ENCODE results near the gene GDF15. TPM values are rescaled to one million over a fixed set of nuclear protein-coding genes. Genes with fewer than 3 reads are reported as not detected.

The GDF15 gene, protein sequence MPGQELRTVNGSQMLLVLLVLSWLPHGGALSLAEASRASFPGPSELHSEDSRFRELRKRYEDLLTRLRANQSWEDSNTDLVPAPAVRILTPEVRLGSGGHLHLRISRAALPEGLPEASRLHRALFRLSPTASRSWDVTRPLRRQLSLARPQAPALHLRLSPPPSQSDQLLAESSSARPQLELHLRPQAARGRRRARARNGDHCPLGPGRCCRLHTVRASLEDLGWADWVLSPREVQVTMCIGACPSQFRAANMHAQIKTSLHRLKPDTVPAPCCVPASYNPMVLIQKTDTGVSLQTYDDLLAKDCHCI
- total RNA-seq (2022; extraction: Qiagen RNA extraction), result 10.6 to 23.6 TPM (median 18.0 TPM) in 5 replicates

DNA sequence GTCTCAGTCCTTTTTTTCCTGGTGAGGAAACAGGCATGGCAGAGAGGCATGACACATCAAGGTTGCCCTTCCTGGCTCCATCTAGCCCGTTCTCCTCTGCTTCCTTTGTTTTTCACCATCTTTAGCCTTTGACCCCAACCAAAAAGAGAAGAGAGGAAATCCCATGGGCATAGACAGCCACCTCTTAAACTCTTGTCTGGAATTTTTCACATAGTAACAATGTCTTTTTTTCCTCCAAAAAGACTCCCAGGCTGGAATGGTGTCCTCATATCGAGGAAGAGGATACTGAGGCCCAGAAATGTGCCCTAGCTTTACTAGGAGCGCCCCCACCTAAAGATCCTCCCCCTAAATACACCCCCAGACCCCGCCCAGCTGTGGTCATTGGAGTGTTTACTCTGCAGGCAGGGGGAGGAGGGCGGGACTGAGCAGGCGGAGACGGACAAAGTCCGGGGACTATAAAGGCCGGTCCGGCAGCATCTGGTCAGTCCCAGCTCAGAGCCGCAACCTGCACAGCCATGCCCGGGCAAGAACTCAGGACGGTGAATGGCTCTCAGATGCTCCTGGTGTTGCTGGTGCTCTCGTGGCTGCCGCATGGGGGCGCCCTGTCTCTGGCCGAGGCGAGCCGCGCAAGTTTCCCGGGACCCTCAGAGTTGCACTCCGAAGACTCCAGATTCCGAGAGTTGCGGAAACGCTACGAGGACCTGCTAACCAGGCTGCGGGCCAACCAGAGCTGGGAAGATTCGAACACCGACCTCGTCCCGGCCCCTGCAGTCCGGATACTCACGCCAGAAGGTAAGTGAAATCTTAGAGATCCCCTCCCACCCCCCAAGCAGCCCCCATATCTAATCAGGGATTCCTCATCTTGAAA, at the start of gene GDF15:
Gene GDF15 (plus strand): TSS at position 484 of the 868 bp plus-strand sequence. CDS start 32 bp downstream, at position 516.

DNA sequence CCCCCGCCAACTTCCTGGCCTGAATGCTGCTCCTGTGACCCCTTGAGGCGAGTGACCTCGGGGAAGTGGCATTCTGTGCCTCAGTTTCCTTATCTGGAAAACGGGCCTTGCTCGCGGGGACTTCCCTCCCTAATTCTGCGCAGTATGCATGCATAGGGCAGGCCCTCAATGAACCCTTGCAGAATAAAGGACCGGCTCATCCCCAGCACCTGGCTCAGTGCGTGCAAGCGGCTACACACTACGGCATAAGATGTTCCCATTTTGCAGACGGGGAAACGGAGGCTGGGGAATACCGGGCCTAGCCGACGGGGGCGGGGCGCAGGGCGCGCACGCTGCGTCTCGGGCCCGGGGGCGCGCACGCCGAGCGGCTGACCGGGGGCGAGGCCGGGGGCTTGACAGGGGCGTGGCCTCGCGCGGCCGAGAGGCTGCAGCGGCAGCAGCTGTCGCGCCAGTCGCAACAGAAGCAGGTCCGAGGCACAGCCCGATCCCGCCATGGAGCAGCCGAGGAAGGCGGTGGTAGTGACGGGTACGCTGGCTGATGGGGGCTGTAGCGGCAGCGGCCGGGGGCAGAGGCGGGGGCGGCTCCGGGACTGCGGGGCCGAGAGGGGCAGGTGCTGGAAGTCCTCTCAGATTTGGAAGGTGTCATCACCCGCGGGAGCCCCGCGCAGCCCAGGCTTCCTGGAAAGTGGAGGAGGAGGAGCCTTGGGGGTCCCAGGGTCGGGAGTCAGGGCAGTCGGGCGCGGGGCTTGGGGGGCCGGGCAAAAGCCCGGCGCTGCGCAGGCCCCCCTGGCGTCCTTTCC, 45.6 kb upstream of the GDF15 start, which contains the start of gene PGPEP1:
Gene PGPEP1 (plus strand): TSS at position 409 of the 800 bp plus-strand sequence. CDS start 84 bp downstream, at position 493.

DNA sequence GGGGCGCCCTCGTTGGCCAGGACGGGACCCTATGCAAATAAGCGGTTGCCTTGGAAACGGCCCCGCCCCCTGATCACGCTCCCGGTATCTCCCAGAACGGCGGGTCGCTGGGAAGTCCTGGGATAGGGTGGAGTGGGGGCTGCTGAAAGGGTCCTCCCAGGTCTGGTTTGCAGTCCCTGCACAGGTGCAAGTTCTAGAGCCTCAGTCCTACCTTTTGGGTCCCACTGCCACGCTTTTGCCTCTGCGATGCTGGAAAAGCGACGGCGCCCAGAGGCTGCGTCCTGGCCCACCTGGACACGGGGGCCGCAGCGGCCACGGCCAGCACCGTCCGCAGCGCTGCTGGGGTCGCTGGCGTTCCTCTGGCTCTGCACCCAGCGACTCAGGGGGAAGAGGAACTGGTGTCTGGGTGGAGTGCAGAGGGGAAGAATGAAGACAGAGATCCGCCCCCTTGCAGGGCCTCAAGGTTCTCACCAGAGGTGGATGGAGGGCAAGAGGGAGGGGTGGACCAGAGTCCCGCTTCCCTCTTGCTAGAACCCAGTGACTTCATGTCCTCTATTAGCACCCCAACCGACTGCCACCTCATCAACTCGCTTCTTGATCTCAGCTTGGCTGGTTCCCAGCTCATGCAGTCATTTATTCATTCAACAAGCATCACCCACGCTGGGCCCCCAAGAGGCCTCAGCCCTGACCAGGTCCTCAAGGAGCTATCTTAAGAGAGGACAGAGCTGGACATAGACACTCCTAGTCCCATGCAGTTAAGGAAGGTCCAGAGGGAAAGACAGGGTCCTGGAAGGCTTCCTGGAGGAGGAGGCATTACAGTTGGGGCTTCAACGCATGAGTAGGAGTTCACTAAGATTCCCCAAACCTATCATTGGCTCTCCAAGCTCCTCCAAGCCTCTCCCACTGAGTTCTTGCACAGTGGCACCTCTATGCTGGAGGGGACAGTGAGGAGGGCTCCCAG, 11.6 kb downstream of the GDF15 start, which contains the start of gene LRRC25:
Gene LRRC25 (minus strand): TSS at position 381 of the 961 bp plus-strand sequence. CDS start 659 bp downstream, outside the sequence.

DNA sequence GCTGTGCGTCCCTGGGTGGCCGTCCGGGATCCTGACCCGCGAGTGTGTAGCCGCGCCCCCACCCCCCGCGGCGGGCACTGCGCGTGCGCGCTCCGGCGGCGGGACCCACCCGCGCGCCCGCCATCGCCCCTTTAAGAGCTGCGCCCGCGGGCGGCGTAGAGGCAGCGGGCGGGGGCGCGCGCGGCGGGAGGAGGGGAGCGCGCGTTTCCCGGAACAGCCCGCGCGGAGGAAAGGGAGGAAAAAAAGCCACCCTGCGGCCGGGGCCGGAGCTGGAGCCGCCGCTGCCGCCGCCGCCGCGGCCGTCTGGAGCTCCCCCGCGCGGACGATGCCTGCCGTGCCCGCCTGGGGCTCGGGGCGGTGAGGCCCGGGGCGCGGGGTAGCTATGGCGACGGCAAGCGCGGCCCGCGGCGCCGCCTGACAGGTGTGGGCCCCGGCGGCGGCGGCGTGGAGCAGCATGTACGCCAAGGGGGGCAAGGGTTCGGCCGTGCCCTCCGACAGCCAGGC, 33.3 kb downstream of the GDF15 start, which contains the start of gene SSBP4:
Gene SSBP4 (plus strand): TSS at position 204 of the 504 bp plus-strand sequence. CDS start 251 bp downstream, at position 455.

DNA sequence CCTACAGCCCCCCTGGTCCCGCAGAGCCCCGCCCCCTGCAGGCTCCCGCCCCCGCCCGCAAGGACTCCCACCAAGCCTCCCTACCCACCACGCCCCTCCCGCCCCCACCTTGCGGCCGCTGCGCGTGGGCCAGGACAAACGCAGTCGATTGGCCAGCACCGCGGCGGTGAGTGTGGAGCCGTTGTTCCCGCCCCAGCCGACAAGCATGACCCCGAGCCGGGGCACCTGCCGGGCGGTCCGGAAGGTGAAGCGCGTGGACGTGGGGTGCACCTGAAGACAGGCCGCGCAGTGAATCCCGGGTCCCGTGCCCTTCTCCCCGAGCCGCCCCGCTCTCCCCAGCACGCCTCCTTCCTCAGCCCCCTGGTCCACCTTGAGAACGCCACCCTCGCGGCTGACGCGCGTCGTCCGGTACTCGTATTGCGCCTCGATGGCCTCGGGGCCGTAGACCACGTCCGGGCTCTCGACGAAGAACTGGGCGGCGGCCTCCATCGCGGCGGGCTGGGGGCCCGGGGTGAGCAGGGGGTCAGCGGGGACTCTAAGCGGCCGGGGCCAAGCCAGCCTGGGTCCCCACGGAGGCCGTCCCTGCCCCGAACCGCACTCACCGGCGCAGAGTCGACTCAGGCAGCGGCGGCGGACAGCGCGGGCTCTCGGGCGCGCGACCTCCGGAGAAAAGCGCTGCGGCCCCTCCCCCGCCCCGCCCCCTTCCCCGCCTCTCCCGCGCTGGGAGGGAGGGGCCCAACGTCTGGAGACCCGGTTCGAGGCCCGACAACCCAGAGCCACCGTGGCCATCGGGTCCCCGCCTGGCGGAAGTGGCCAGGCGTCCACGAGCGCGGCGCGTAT, 51.8 kb downstream of the GDF15 start, which contains the start of gene ISYNA1:
Gene ISYNA1 (minus strand): TSS at position 643 of the 840 bp plus-strand sequence. CDS start 154 bp downstream, at position 489.

Other genes with a start within 250 kb of the GDF15 start
- gene PIK3R2, start 233.0 kb upstream of the GDF15 start, total RNA-seq (2022; extraction: Qiagen RNA extraction), result 5.4 to 11.7 TPM (median 10.6 TPM) in 5 replicates
- gene IFI30, start 212.3 kb upstream of the GDF15 start, total RNA-seq (2022; extraction: Qiagen RNA extraction), result 11.7 to 19.6 TPM (median 14.7 TPM) in 5 replicates
- gene MPV17L2, start 192.9 kb upstream of the GDF15 start, total RNA-seq (2022; extraction: Qiagen RNA extraction), result 7.9 to 12.4 TPM (median 12.0 TPM) in 5 replicates
- gene RAB3A, start 182.1 kb upstream of the GDF15 start, total RNA-seq (2022; extraction: Qiagen RNA extraction), result 0.46 to 0.72 TPM (median 0.55 TPM) in 5 replicates
- 0.21 to 0.44 TPM (median 0.27 TPM) in 5 replicates for gene PDE4C, start 159.7 kb upstream of the GDF15 start, total RNA-seq (2022; extraction: Qiagen RNA extraction)
- 0.62 to 0.92 TPM (median 0.81 TPM) in 5 replicates for gene IQCN, start 111.7 kb upstream of the GDF15 start, total RNA-seq (2022; extraction: Qiagen RNA extraction)
- 24.1 to 51.7 TPM (median 47.6 TPM) in 5 replicates for gene JUND, start 104.5 kb upstream of the GDF15 start, total RNA-seq (2022; extraction: Qiagen RNA extraction)
- gene LSM4, start 63.1 kb upstream of the GDF15 start, total RNA-seq (2022; extraction: Qiagen RNA extraction), result 220 to 252 TPM (median 232 TPM) in 5 replicates
- 1.8 to 2.8 TPM (median 2.2 TPM) in 5 replicates for gene PGPEP1, start 45.6 kb upstream of the GDF15 start, total RNA-seq (2022; extraction: Qiagen RNA extraction)
- 0.06 TPM in 1 of 5 replicates, not detected in the others for gene LRRC25, start 11.5 kb downstream of the GDF15 start, total RNA-seq (2022; extraction: Qiagen RNA extraction)
- 37.8 to 50.9 TPM (median 47.3 TPM) in 5 replicates for gene SSBP4, start 33.2 kb downstream of the GDF15 start, total RNA-seq (2022; extraction: Qiagen RNA extraction)
- gene ISYNA1, start 52.0 kb downstream of the GDF15 start, total RNA-seq (2022; extraction: Qiagen RNA extraction), result 26.7 to 47.4 TPM (median 41.5 TPM) in 5 replicates
- 4.7 to 6.5 TPM (median 5.8 TPM) in 5 replicates for gene ELL, start 135.9 kb downstream of the GDF15 start, total RNA-seq (2022; extraction: Qiagen RNA extraction)
- gene FKBP8, start 157.4 kb downstream of the GDF15 start, total RNA-seq (2022; extraction: Qiagen RNA extraction), result 131 to 157 TPM (median 154 TPM) in 5 replicates
- gene KXD1, start 171.7 kb downstream of the GDF15 start, total RNA-seq (2022; extraction: Qiagen RNA extraction), result 82.7 to 107 TPM (median 102 TPM) in 5 replicates
- gene UBA52, start 185.7 kb downstream of the GDF15 start, total RNA-seq (2022; extraction: Qiagen RNA extraction), result 983 to 1,214 TPM (median 1,180 TPM) in 5 replicates
- 38.4 to 61.9 TPM (median 59.3 TPM) in 5 replicates for gene REX1BD, start 202.6 kb downstream of the GDF15 start, total RNA-seq (2022; extraction: Qiagen RNA extraction)
- gene CRLF1, start 220.6 kb downstream of the GDF15 start, total RNA-seq (2022; extraction: Qiagen RNA extraction), result 5.3 to 11.4 TPM (median 10.2 TPM) in 5 replicates
- 4.3 to 7.0 TPM (median 6.3 TPM) in 5 replicates for gene TMEM59L, start 226.7 kb downstream of the GDF15 start, total RNA-seq (2022; extraction: Qiagen RNA extraction)